Ascending aorta (tissue), 2 donors: ENCODE results near the gene MAPRE3. TPM values are rescaled to one million over a fixed set of nuclear protein-coding genes. Genes with fewer than 3 reads are reported as not detected.

Experiments
- DNase-seq, 2 donors: peaks; one replicate each; pipeline ENCODE4 v3.0.0-alpha.2; 2019; ENCODE audit warnings: low spot score in 2 of 2
- H3K27ac ChIP-seq, 2 donors: fragments of 200-600 bp; sonication (generic); one replicate each; pipeline ENCODE4 v1.5.1; 2016 to 2017; ENCODE audit warnings: mild to moderate bottlenecking in 1 of 2
- H3K27me3 ChIP-seq: fragments of 200-600 bp; sonication (generic); one replicate; pipeline ENCODE4 v1.5.1; 2017
- H3K36me3 ChIP-seq, 2 donors: fragments of 200-600 bp; sonication (generic); one replicate each; pipeline ENCODE4 v1.5.1; 2016
- H3K4me1 ChIP-seq, 2 donors: fragments of 200-600 bp; sonication (generic); one replicate each; pipeline ENCODE4 v1.5.1; 2016 to 2017; ENCODE audit warnings: mild to moderate bottlenecking in 1 of 2
- H3K4me3 ChIP-seq, 2 donors: fragments of 200-600 bp; sonication (generic); one replicate each; pipeline ENCODE4 v1.5.1; 2016 to 2017; ENCODE audit warnings: mild to moderate bottlenecking in 1 of 2
- H3K9me3 ChIP-seq, 2 donors: fragments of 200-600 bp; sonication (generic); one replicate each; pipeline ENCODE4 v1.5.1; 2016
- CTCF ChIP-seq, 3 experiments: fragments of 200-600 bp in 2 of 3; fragments of 450-650 bp in 1 of 3; sonication (generic) in 2 of 3; IDR thresholded peaks; one replicate each; pipeline ENCODE4 v1.5.1; 2016 to 2019; ENCODE audit warnings: antibody characterized with exemption in 3 of 3, mild to moderate bottlenecking in 1 of 3, moderate library complexity in 1 of 3
- intact Hi-C: fragments of 100-400 bp; cut with DNase I; formaldehyde crosslinking; loops from one replicate; pipeline ENCODE4 v1.15.1; 2023
- total RNA-seq: library from RNA; depleted of rRNA; stranded (reverse); fragments of >200 nt; gene quantifications from one replicate; pipeline ENCODE4 v1.1.0, GENCODE V29; 2016

MAPRE3 gene
- total RNA-seq, 1 donor from 2014 or later = 18.9 TPM

- no peak overlapping the region for H3K4me3 ChIP-seq
- H3K27ac ChIP-seq = no peak overlapping the region
- no peaks in the 10 kb centered on the region for H3K36me3 ChIP-seq
- no peak for TF ChIP-seq CTCF (IDR thresholded peaks at IDR 0.05)
- H3K27me3 ChIP-seq = no peaks in the 10 kb centered on the region
- H3K9me3 ChIP-seq = no peaks in the 10 kb centered on the region
- H3K4me1 ChIP-seq = no peaks in the 10 kb centered on the region
- intact Hi-C loops = no loop called here
- DNase-seq = no peak
Observed at GRCh38 chr2:26988058-26988860, 17.8 kb downstream of the MAPRE3 start.

GRCh38 chr2:26989156-26989555, 18.7 kb downstream of the MAPRE3 start:
- TF ChIP-seq CTCF (IDR thresholded peaks at IDR 0.05) = no peak
- no peak overlapping the region for H3K27ac ChIP-seq
- H3K9me3 ChIP-seq = no peaks in the 10 kb centered on the region
- intact Hi-C loops = no loop called here
- DNase-seq = no peak
- H3K27me3 ChIP-seq = no peaks in the 10 kb centered on the region
- H3K36me3 ChIP-seq = no peaks in the 10 kb centered on the region
- H3K4me1 ChIP-seq = no peaks in the 10 kb centered on the region
- H3K4me3 ChIP-seq = no peak overlapping the region

- intact Hi-C loops = no loop called here
- no peak overlapping the region for H3K4me3 ChIP-seq
- H3K27me3 ChIP-seq = no peaks in the 10 kb centered on the region
- TF ChIP-seq CTCF (IDR thresholded peaks at IDR 0.05) = no peak
- H3K4me1 ChIP-seq = no peaks in the 10 kb centered on the region
- DNase-seq = no peak
- no peaks in the 10 kb centered on the region for H3K36me3 ChIP-seq
- H3K9me3 ChIP-seq = no peaks in the 10 kb centered on the region
- H3K27ac ChIP-seq = no peak overlapping the region
Observed at GRCh38 chr2:26991717-26992116, 21.3 kb downstream of the MAPRE3 start.

- H3K4me3 ChIP-seq = no peak overlapping the region
- intact Hi-C loops = no loop called here
- no peaks in the 10 kb centered on the region for H3K27me3 ChIP-seq
- no peaks in the 10 kb centered on the region for H3K9me3 ChIP-seq
- DNase-seq = no peak
- H3K4me1 ChIP-seq = no peaks in the 10 kb centered on the region
- no peaks in the 10 kb centered on the region for H3K36me3 ChIP-seq
- no peak for TF ChIP-seq CTCF (IDR thresholded peaks at IDR 0.05)
- no peak overlapping the region for H3K27ac ChIP-seq
Observed at GRCh38 chr2:26993768-26994167, 23.3 kb downstream of the MAPRE3 start.

GRCh38 chr2:26994983-26995382, 24.5 kb downstream of the MAPRE3 start:
- Histone ChIP-seq H3K4me1 (no peaks in the 10 kb centered on the region), H3K27ac (no peak overlapping the region), H3K36me3 (no peaks in the 10 kb centered on the region), H3K9me3 (no peaks in the 10 kb centered on the region), H3K27me3 (no peaks in the 10 kb centered on the region), H3K4me3 (no peak overlapping the region)
- no peak for DNase-seq
- intact Hi-C loops = no loop called here
- TF ChIP-seq CTCF (IDR thresholded peaks at IDR 0.05) = no peak
